H9 (cell line): ENCODE data around the gene EVI2A. TPM values are rescaled to one million over a fixed set of nuclear protein-coding genes. Genes with fewer than 3 reads are reported as not detected.

Experiments
- DNase-seq: peaks from one replicate; pipeline ENCODE4 v3.0.0-alpha.2; 2017
- H2AFZ ChIP-seq: one replicate; pipeline ENCODE4 v1.6.1; 2013; ENCODE audit warnings: mild to moderate bottlenecking, low read length, control low read depth, moderate library complexity
- H2AK5ac ChIP-seq: 2 replicates; pipeline ENCODE4 v1.6.1; 2013; ENCODE audit warnings: low read length, control low read depth, mixed read lengths; ENCODE audit not compliant: insufficient read length
- H2BK120ac ChIP-seq: one replicate; pipeline ENCODE4 v1.6.1; 2013; ENCODE audit warnings: low read depth, mild to moderate bottlenecking, low read length, control low read depth, inconsistent platforms; ENCODE audit not compliant: poor library complexity, severe bottlenecking
- H2BK12ac ChIP-seq: 2 replicates; pipeline ENCODE4 v1.6.1; 2013; ENCODE audit warnings: low read length, control low read depth, mixed read lengths, low read depth; ENCODE audit not compliant: insufficient read length
- H2BK15ac ChIP-seq: 2 replicates; pipeline ENCODE4 v1.6.1; 2013; ENCODE audit warnings: low read depth, low read length, control low read depth
- H2BK20ac ChIP-seq: one replicate; pipeline ENCODE4 v1.6.1; 2013; ENCODE audit warnings: low read depth, mild to moderate bottlenecking, low read length, control low read depth, inconsistent platforms; ENCODE audit not compliant: poor library complexity, severe bottlenecking
- H2BK5ac ChIP-seq: 2 replicates; pipeline ENCODE4 v1.6.1; 2013; ENCODE audit warnings: low read length, control low read depth, mixed read lengths; ENCODE audit not compliant: insufficient read length
- H3K14ac ChIP-seq: 2 replicates; pipeline ENCODE4 v1.6.1; 2013; ENCODE audit warnings: low read length, control low read depth; ENCODE audit not compliant: insufficient read depth
- H3K18ac ChIP-seq: 2 replicates; pipeline ENCODE4 v1.6.1; 2013; ENCODE audit warnings: low read depth, mild to moderate bottlenecking, mixed read lengths, low read length, control low read depth; ENCODE audit not compliant: insufficient read length
- H3K23ac ChIP-seq: 2 replicates; pipeline ENCODE4 v1.6.1; 2013; ENCODE audit warnings: low read length, control low read depth, mixed read lengths, low read depth; ENCODE audit not compliant: insufficient read length
- H3K23me2 ChIP-seq: 2 replicates; pipeline ENCODE4 v1.6.1; 2013; ENCODE audit warnings: low read depth, mild to moderate bottlenecking, mixed read lengths, low read length, control low read depth; ENCODE audit not compliant: insufficient read length, poor library complexity, severe bottlenecking
- H3K27ac ChIP-seq: 2 replicates; pipeline ENCODE4 v1.5.1; 2013; ENCODE audit warnings: low read length, control low read depth, mixed read lengths, low read depth; ENCODE audit not compliant: insufficient read length
- H3K27me3 ChIP-seq: 2 replicates; pipeline ENCODE4 v1.6.1; 2013; ENCODE audit warnings: low read length, control low read depth, inconsistent platforms; ENCODE audit not compliant: insufficient read depth
- H3K4ac ChIP-seq: 2 replicates; pipeline ENCODE4 v1.6.1; 2013; ENCODE audit warnings: low read depth, mild to moderate bottlenecking, control low read depth, inconsistent platforms, low read length, moderate library complexity
- H3K4me1 ChIP-seq: 2 replicates; pipeline ENCODE4 v1.6.1; 2013; ENCODE audit warnings: low read length, control low read depth, inconsistent platforms; ENCODE audit not compliant: insufficient read depth
- H3K4me2 ChIP-seq: 2 replicates; pipeline ENCODE4 v1.6.1; 2013; ENCODE audit warnings: low read length, control low read depth, mixed read lengths; ENCODE audit not compliant: insufficient read length, insufficient read depth
- H3K56ac ChIP-seq: 2 replicates; pipeline ENCODE4 v1.6.1; 2013; ENCODE audit warnings: low read depth, mild to moderate bottlenecking, mixed read lengths, low read length, control low read depth; ENCODE audit not compliant: insufficient read length
- H3K79me1 ChIP-seq: 2 replicates; pipeline ENCODE4 v1.6.1; 2013; ENCODE audit warnings: low read depth, mild to moderate bottlenecking, moderate library complexity, low read length, control low read depth, inconsistent platforms; ENCODE audit not compliant: insufficient read depth, poor library complexity, severe bottlenecking
- H3K79me2 ChIP-seq: 2 replicates; pipeline ENCODE4 v1.6.1; 2013; ENCODE audit warnings: low read length, control low read depth, inconsistent platforms; ENCODE audit not compliant: insufficient read depth
- H3K9ac ChIP-seq: 2 replicates; pipeline ENCODE4 v1.6.1; 2013; ENCODE audit warnings: low read length, control low read depth, mixed read lengths; ENCODE audit not compliant: insufficient read length; ENCODE audit errors: extremely low read depth
- H3K9me3 ChIP-seq: one replicate; pipeline ENCODE4 v1.6.1; 2013; ENCODE audit warnings: low read depth, low read length, inconsistent platforms; ENCODE audit not compliant: control insufficient read depth
- H3T11ph ChIP-seq: one replicate; pipeline ENCODE4 v1.6.1; 2013; ENCODE audit warnings: mild to moderate bottlenecking, low read length, control low read depth, inconsistent platforms
- H4K20me1 ChIP-seq: one replicate; pipeline ENCODE4 v1.6.1; 2013; ENCODE audit not compliant: control insufficient read depth, insufficient read length, insufficient read depth
- H4K5ac ChIP-seq: 2 replicates; pipeline ENCODE4 v1.6.1; 2013; ENCODE audit warnings: low read depth, mild to moderate bottlenecking, mixed read lengths, low read length, control low read depth; ENCODE audit not compliant: insufficient read length
- H4K8ac ChIP-seq: replicated peaks from 2 replicates; pipeline ENCODE4 v1.6.1; 2013; ENCODE audit warnings: low read length, control low read depth, mixed read lengths, low read depth; ENCODE audit not compliant: insufficient read length
- H4K91ac ChIP-seq: 2 replicates; pipeline ENCODE4 v1.6.1; 2013; ENCODE audit warnings: low read depth, mild to moderate bottlenecking, moderate library complexity, mixed read lengths, low read length, control low read depth; ENCODE audit not compliant: insufficient read length
- H3K27ac Mint-ChIP-seq, 3 experiments: 2 replicates in 2 of 3; 3 replicates in 1 of 3; pipeline ENCODE4 v1.8.0; 2020 to 2021; ENCODE audit warnings: mixed read lengths in 3 of 3, mild to moderate bottlenecking in 1 of 3, moderate library complexity in 1 of 3
- H3K27me3 Mint-ChIP-seq: 2 replicates; pipeline ENCODE4 v1.8.0; 2021; ENCODE audit warnings: low read depth, mild to moderate bottlenecking, moderate library complexity, mixed read lengths
- H3K36me3 Mint-ChIP-seq, 3 experiments: 2 replicates in 2 of 3; 3 replicates in 1 of 3; pipeline ENCODE4 v1.8.0; 2020 to 2021; ENCODE audit warnings: low read depth in 3 of 3, mixed read lengths in 3 of 3; ENCODE audit not compliant: insufficient read depth in 1 of 3
- H3K4me1 Mint-ChIP-seq, 2 experiments: 2 replicates each; pipeline ENCODE4 v1.8.0; 2020; ENCODE audit warnings: mixed read lengths in 2 of 2
- H3K4me3 Mint-ChIP-seq, 2 experiments: 2 replicates in 1 of 2; 3 replicates in 1 of 2; pipeline ENCODE4 v1.8.0; 2020 to 2021; ENCODE audit warnings: mild to moderate bottlenecking in 2 of 2, mixed read lengths in 2 of 2, moderate library complexity in 1 of 2
- H3K9me3 Mint-ChIP-seq, 2 experiments: 2 replicates in 1 of 2; 3 replicates in 1 of 2; pipeline ENCODE4 v1.8.0; 2020; ENCODE audit warnings: mild to moderate bottlenecking in 2 of 2, mixed read lengths in 2 of 2, moderate library complexity in 1 of 2
- WGBS: extraction: QIAGEN DNeasy Blood & Tissue Kit; methylation state at CpG from one replicate; pipeline ENCODE4 v1.1.7; 2013; ENCODE audit warnings: missing lambda C conversion rate, low lambda C conversion rate, mixed read lengths; ENCODE audit not compliant: insufficient read length; ENCODE audit errors: extremely low coverage; 5-methylcytosine and 5-hydroxymethylcytosine counted together
- total RNA-seq: library from RNA; stranded (reverse); gene quantifications from 2 replicates; pipeline ENCODE4 v1.2.1, GENCODE V29; 2021
- TF ChIP-seq, protein P1 (sequence below): fragments of 200-600 bp; sonication (generic); conservative IDR thresholded peaks from 3 replicates; pipeline ENCODE4 v1.8.0; 2021; ENCODE audit warnings: antibody characterized with exemption, mild to moderate bottlenecking

The EVI2A gene
- total RNA-seq, 1 experiment from 2014 or later: not detected

DNA sequence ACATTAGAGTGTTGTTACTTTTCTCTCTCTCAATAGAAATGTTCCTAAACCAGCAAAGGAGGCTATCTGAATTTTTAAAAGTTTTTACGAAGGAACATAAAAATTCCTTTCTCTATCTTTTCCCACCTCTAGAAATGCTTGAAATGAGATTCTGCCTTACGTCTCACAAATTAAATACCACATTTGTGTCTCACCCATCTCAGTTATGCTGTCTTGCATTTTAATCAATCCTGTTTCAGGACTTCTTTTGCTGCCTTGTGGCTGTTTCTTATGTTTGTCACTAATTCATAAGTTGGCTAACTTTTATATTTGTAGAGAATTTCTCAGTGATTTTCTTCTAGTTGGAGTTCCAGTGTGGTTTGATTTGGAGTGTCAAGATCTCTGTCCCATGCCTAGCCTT lies 27.8 kb downstream of the EVI2A start:
- H3K27ac Mint-ChIP-seq: peak overlapping the region; percentile 21 to 46 (median 44); a peak in 5 of 7 replicates

More for the DNA sequence above, 27.8 kb downstream of the EVI2A start:
- H4K8ac ChIP-seq: no peak overlapping the region
- no peak overlapping the region for H2AK5ac ChIP-seq
- no peak overlapping the region for H2BK120ac ChIP-seq
- no peaks in the 10 kb centered on the region for H3K4me1 ChIP-seq
- no peak for DNase-seq
- no peaks in the 10 kb centered on the region for H3K9me3 ChIP-seq
- no peaks in the 10 kb centered on the region for H4K20me1 ChIP-seq
- no peak overlapping the region for H3K23ac ChIP-seq
- H4K5ac ChIP-seq: no peak overlapping the region
- no peaks in the 10 kb centered on the region for H3K9me3 Mint-ChIP-seq
- no CpG with 5 or more reads among the region's 2 CpGs for WGBS
- H2AFZ ChIP-seq: no peak overlapping the region
- no peak overlapping the region for H3K56ac ChIP-seq
- no peak overlapping the region for H2BK12ac ChIP-seq
- H3K27me3 Mint-ChIP-seq: no peaks in the 10 kb centered on the region
- no peak overlapping the region for H3K18ac ChIP-seq
- H2BK20ac ChIP-seq: no peak overlapping the region
- H3K9ac ChIP-seq: no peak overlapping the region
- H3T11ph ChIP-seq: no peak overlapping the region
- peaks cover 0 to 4% (median 0%) of the 10 kb centered on the region in 3 experiments; a peak in 1 of 7 replicates for H3K36me3 Mint-ChIP-seq
- H4K91ac ChIP-seq: no peak overlapping the region
- H2BK15ac ChIP-seq: no peak overlapping the region
- no peaks in the 10 kb centered on the region for H3K23me2 ChIP-seq
- no peak overlapping the region for H3K4ac ChIP-seq
- no peak overlapping the region for H3K14ac ChIP-seq
- H3K4me3 Mint-ChIP-seq: no peak overlapping the region
- H3K79me2 ChIP-seq: no peaks in the 10 kb centered on the region
- peaks cover 16% of the 10 kb centered on the region in 2 experiments for H3K4me1 Mint-ChIP-seq
- no peak overlapping the region for H3K27ac ChIP-seq
- H3K27me3 ChIP-seq: no peaks in the 10 kb centered on the region
- H3K79me1 ChIP-seq: no peaks in the 10 kb centered on the region
- H2BK5ac ChIP-seq: no peak overlapping the region
- TF ChIP-seq, protein P1, sequence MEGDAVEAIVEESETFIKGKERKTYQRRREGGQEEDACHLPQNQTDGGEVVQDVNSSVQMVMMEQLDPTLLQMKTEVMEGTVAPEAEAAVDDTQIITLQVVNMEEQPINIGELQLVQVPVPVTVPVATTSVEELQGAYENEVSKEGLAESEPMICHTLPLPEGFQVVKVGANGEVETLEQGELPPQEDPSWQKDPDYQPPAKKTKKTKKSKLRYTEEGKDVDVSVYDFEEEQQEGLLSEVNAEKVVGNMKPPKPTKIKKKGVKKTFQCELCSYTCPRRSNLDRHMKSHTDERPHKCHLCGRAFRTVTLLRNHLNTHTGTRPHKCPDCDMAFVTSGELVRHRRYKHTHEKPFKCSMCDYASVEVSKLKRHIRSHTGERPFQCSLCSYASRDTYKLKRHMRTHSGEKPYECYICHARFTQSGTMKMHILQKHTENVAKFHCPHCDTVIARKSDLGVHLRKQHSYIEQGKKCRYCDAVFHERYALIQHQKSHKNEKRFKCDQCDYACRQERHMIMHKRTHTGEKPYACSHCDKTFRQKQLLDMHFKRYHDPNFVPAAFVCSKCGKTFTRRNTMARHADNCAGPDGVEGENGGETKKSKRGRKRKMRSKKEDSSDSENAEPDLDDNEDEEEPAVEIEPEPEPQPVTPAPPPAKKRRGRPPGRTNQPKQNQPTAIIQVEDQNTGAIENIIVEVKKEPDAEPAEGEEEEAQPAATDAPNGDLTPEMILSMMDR: no peak
- H3K4me2 ChIP-seq: no peak overlapping the region
